Caki2 (cell line): ENCODE results near the gene PLXNA4. TPM values are rescaled to one million over a fixed set of nuclear protein-coding genes. Genes with fewer than 3 reads are reported as not detected.
A peak's percentile ranks its signal among the peaks of the same experiment; 100 is the strongest.

ENCODE experiments used
- DNase-seq: peaks from one replicate; pipeline ENCODE4 v3.0.0-alpha.2; 2015; ENCODE audit warnings: low read depth
- in situ Hi-C: cut with HindIII; loops from 2 replicates; pipeline ENCODE4 v1.10.0; 2016; ENCODE audit warnings: low sequenced_read_pairs, low pct_unique_long_range_greater_than_20kb, mixed read lengths
- total RNA-seq: library from RNA; depleted of rRNA; stranded (reverse); fragments of >200 nt; shearing (Covaris generic); gene quantifications from 2 replicates; pipeline ENCODE4 v1.2.3, GENCODE V29; 2014; ENCODE audit warnings: low replicate concordance

PLXNA4 gene
- total RNA-seq, 1 experiment from 2014 or later = 0.34 TPM

DNA sequence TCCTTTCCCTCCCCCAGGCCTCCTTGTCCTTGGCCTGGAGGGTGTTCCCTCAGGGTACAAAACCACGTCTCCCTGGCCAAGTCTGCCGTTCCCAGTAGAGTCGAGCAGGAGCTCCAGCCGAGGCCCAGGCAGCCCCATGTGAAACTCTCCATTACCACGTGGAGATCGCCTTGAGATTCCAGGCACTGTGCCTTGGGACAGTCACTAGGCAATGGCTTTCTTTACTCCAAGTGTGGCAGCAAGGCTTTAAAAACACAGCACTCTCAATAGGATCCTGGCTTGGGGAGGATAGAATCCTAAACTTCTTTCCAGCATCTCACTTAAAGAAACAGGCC is 57.5 kb downstream of the PLXNA4 start:
- no peak for DNase-seq
- in situ Hi-C loops = no loop called here

DNA sequence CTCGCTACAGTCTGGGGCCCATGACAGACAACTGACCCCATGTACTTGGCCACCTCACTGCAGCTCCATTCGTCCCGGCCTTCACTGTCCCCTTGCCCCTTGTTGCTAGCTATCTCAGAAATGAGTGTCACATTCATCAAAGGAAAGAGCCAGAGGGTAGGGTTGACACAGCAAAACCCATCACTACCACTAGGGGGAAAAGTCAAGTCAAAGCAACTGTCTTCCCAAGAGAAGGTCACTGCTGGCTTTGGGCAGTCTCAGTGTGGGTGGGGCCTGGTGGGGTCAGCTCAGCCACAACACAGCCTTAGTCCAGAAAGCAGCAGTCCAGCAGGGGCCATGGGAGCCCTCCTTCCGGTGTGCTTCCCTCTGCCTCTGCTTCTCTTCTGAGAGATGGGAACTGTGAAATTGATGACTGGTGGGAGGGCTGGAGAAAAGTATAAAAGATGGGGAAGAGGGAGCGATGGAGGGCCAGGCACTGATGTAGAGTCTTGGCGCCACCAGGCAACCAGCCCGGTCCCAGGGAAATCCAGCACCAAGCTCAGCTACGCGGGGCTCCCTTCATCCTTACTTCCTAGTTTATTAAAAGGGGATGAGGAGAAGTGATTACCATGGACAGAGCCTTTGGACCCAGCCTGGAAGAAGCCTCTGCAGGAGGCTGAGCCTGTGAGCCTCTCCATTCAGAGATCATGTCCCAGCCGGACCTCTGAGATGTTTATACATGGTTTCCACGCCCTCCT is 58.0 kb downstream of the PLXNA4 start:
- peak; percentile 7 for DNase-seq
- in situ Hi-C loops = no loop called here

DNA sequence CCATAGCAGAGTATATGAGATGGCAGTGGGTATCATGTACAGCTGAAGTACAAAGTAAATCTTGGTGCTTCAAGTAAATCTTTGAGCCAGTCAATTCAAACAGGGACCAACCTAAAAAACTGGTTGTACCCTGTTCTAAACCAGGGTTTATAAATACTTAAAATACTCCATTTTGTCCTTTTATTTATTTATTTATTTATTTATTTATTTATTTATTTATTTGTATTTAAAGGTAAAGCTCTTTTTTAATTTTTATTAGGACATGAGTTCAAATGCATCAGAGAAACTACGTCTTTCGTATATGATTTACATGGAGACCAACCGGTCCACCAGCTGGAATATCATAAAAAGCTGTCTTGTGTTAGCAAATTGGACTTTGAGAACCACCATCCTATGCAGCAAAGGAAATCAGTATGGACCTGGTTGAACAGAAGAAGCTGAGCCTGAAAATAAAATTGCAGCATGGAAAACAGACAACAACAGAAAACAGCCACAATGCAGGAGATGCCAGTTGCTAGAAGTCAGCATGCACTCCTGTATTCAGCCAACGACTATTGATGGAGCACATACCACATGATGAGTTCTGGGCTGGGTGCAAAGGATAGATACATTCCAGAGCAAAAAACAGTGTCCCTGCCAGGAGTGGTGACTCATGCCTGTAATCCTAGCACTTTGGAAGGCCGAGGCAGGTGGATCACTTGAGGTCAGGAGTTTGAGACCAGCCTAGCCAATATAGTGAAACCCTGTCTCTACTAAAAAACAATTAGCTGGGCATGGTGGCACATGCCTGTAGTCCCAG is 60.0 kb downstream of the PLXNA4 start:
- no peak for DNase-seq
- in situ Hi-C loops = no loop called here

DNA sequence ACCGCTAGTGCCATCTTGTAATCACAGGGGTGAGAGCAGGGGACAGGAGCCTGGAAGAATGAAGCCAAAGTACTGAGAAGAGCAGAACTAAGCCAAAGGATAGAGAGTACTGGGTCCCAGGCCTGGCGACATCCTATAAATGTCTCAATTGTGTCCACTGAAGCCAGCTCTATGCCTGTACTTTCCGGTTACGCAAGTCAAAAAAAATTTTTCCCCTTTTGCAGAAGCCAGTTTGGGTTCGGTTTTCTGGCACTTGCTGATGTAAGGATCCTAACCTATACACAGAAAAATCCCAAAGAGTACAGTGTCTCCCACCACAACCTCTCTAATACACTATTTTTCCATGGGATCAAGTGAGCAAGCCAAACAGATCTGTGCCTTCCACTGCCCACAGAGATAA is 61.1 kb downstream of the PLXNA4 start:
- in situ Hi-C loops = no loop called here

GRCh38 chr7:132514430-132514829 is 61.8 kb downstream of the PLXNA4 start:
- in situ Hi-C loops = no loop called here

More for the DNA sequence above, 61.1 kb downstream of the PLXNA4 start:
- DNase-seq = no peak

DNA sequence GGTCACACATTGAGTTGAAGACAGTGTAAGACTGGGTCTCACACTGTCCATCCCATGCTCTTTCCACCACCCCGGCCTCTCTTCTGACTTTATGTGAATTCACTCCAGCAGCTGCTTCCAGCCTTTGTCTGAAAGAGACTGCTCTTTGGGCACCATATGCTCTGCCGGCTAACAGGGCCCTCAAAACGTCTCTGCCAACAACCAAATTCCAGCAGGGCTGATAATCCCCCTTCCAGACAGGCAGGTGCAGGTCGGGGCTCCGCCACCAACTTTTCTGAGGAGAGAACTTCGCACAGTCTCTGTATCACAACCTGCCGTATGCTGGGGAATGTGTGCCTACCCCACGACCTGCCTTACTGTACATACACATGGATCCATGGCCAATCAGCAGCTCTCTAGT is 64.3 kb downstream of the PLXNA4 start:
- DNase-seq = no peak
- in situ Hi-C loops = no loop called here

More at GRCh38 chr7:132514430-132514829, 61.8 kb downstream of the PLXNA4 start:
- DNase-seq = no peak

GRCh38 chr7:132511387-132511786 is 64.9 kb downstream of the PLXNA4 start:
- in situ Hi-C loops = no loop called here
- DNase-seq = no peak

DNA sequence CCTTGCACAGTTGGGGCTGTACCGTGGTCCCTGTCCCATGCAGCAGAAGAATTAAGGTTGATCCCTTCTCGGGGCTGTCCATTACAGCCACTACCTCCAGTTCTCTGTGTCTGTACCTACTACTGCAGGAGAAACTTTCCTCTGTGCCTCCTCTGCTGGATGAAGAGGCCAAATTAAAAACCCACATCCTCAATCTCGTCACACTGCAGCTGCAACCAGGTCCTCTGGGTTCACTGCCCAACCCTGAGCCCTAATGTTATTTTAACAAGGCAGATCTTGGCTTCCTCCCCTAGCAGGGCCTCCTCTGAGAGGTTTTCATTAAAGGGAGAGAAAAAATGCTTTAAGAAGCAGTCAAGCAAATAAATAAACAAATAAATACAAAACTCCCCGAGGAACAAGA is 66.6 kb downstream of the PLXNA4 start:
- DNase-seq = no peak
- in situ Hi-C loops = no loop called here

GRCh38 chr7:132508724-132509353 is 67.4 kb downstream of the PLXNA4 start:
- in situ Hi-C loops = no loop called here
- DNase-seq = no peak

- in situ Hi-C loops = no loop called here
- DNase-seq = no peak
These were observed 71.4 kb downstream of the PLXNA4 start for GRCh38 chr7:132504852-132505251.

- no peak for DNase-seq
- in situ Hi-C loops = no loop called here
These were observed 72.2 kb downstream of the PLXNA4 start for GRCh38 chr7:132504071-132504470.

GRCh38 chr7:132503415-132503814 is 72.9 kb downstream of the PLXNA4 start:
- no peak for DNase-seq
- in situ Hi-C loops = no loop called here

DNA sequence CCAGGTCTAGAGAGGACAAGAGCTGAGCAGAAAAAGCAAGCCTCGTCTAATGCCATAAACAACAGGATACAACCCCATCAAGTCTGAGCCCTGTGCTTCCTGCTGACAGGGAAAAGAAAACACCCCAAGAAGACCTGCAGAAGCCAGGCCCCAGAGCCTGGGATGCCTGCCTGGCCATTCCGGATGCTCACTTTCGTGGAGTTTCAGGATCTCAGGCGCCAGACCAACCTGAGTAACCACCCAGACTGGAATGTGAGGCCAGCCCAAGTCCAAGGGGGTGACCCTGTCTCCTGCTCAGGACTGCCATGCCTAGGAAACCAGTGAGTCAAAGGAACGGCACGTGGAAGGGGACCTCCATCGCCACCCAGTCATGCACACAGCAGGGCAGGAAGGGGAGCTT is 74.3 kb downstream of the PLXNA4 start:
- in situ Hi-C loops = no loop called here
- DNase-seq = no peak

- no peak for DNase-seq
- in situ Hi-C loops = no loop called here
These were observed 75.4 kb downstream of the PLXNA4 start for GRCh38 chr7:132500727-132501440.

GRCh38 chr7:132499487-132499886 is 76.8 kb downstream of the PLXNA4 start:
- DNase-seq = no peak
- in situ Hi-C loops = no loop called here

- in situ Hi-C loops = no loop called here
- no peak for DNase-seq
These were observed 77.2 kb downstream of the PLXNA4 start for GRCh38 chr7:132499065-132499464.

DNA sequence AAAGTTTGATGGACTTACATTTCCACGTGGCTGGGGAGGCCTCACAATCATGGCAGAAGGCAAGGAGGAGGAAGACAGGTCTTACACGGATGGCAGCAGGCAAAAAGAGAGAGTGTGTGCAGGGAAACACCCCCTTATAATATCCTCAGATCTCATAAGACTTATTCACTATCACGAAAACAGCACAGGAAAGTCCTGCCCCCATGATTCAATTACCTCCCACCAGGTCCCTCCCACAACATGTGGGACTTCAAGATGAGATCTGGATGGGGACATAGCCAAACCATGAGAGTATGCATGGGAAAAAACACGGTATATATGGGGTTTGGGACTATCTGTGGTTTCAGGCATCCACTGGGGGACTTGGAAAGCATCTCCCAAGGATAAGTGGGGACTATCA is 78.0 kb downstream of the PLXNA4 start:
- in situ Hi-C loops = no loop called here
- no peak for DNase-seq

DNA sequence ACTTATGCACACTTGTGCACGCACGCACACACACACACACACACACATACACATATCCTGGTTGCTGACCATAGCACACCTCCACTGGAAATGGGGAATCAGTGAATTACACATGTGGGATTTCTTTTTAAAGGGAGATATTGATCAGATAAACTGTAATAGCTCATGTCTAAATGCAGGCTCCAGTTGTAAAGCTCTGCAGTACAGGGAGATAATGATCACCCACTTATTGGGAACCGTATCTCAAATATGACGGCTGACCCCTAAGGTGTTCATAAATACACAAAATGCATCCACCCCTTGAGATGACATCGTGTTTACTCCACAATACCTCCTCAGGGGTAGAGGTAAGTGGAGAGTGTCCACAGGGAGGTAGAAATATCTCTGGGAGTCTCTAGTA is 79.2 kb downstream of the PLXNA4 start:
- no peak for DNase-seq
- in situ Hi-C loops = no loop called here

DNA sequence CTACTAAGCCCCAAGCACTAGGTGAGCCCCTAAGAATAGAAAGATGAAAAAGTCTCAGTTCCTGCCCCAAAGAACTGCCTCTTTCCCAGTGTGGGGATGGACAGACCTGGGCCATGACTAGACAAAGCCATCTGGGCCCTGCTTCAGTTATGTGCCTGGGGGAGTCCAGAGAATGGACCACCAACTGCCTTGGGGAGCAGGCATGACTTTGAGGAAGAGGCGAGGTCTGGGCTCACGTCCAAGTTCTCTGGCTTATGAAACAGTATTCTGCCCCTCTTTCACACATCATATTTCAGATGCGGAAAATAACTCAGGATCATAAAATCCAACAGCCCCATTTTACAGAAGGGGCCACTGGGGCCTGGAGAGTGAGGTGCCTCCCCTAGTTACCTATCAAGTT is 80.3 kb downstream of the PLXNA4 start:
- in situ Hi-C loops = no loop called here
- DNase-seq = no peak
